ENCODE data around the gene FBXL14.
"Not testable (repeated sequence)": the region's sequence is repeated elsewhere in the genome, so short reads cannot be mapped to it uniquely, and the experiment has no call there.

Gene FBXL14

DNA sequence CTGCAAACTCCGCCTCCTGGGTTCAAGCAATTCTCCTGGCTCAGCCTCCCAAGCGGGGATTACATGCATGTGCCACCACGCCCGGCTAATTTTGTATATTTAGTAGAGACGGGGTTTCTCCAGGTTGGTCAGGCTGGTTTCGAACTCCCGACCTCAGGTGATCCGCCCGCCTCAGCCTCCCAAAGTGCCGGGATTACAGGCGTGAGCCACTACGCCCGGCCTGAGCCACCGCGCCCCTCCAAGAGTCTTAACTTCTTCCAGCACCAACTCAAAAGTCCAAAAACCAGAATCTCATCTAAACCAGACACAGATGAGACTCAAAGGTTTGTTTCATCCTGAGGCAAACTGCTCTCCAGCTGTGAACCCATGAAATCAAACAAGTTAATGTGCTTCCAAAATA, 36.3 kb downstream of the FBXL14 start:
- H3K4me1 ChIP-seq (ENCODE audit: control insufficient read depth, low read depth, low read length); H3K4me3 ChIP-seq (ENCODE audit: low read length); H3K27me3 ChIP-seq (ENCODE audit: control insufficient read depth, insufficient read depth, low read length); H3K36me3 ChIP-seq (ENCODE audit: control insufficient read depth, low read depth, low read length); H3K9ac ChIP-seq (ENCODE audit: low read length); H3K27ac ChIP-seq (ENCODE audit: low read length); H3K9me3 ChIP-seq (ENCODE audit: control insufficient read depth, low read depth, low read length): not testable (repeated sequence)

DNA sequence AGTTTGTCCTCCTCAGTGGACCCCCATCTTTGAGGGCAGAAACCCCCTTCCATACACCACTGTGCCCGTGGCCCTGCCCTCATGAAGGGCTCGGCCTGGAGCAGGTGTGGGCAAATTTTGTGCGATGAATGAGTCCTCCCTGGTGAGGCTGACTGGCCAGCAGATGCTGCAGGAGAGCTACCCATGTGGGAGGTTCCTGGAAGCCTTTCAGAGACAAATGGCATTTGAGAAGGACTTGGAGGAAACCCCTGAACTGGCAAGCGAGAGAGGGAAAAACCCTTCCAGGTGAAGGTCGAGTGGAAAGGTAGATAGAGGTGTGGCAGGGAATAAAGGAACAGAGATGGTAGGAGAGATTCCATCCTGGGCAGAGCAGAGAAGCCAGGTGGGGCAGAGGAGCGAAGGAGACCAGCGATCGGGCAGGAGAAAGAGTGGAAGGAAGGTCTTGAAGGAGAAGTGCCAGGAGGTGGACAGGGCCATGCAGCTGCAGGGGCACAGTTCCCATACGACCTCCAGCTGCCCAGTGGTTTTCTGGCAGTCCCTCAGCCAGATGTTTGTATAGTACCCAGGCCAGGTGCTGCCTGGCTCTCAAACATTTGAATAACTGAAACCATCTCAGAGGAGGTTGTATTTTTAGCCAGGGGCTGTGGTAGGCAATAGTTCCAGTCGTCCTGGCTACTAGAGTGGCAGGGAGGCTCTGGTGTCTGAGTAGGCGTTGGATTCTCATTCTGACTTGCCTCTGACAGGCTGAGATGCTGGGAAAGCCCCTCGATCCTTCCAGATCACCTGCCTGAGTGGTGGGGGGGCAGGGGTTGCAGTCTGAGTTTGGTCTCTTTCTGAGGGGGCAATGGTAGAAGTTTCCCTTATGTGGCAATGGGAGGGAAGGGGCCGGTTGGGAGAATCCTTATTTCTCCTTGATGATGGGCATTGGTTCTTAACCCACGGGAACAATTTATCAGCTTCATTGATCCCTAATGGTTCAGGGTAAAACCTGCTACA, 40.1 kb downstream of the FBXL14 start:
- no peak overlapping the region for H3K4me3 ChIP-seq (ENCODE audit: low read length)

DNA sequence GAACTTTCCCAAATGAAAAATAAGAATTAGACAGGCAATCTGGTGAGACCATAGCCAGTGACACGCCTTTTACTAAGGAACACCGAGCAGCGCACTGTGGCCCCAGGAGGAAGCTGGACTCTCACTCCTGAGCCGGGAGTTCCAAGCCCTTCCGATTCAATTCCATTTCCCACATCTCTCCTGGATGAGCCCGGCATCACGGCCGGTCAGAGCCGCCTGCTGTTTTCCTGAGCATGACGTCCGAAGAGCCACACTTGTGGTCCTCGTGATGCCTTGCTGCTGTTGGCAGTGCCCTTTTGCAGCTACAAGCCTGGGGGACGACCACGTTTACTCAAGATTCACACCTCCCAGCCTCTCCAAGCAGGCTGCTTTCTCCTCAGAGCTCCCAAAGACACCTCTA, 40.8 kb downstream of the FBXL14 start:
- H3K36me3 ChIP-seq (ENCODE audit: control insufficient read depth, low read depth, low read length) = no peaks in the 10 kb centered on the region
- no peaks in the 10 kb centered on the region for H3K27me3 ChIP-seq (ENCODE audit: control insufficient read depth, insufficient read depth, low read length)
- no peak overlapping the region for H3K9ac ChIP-seq (ENCODE audit: low read length)
- H3K27ac ChIP-seq (ENCODE audit: low read length) = no peak overlapping the region
- H3K4me3 ChIP-seq (ENCODE audit: low read length) = no peak overlapping the region
- no peaks in the 10 kb centered on the region for H3K9me3 ChIP-seq (ENCODE audit: control insufficient read depth, low read depth, low read length)
- H3K4me1 ChIP-seq (ENCODE audit: control insufficient read depth, low read depth, low read length) = no peaks in the 10 kb centered on the region

More for the DNA sequence above, 40.1 kb downstream of the FBXL14 start:
- H3K36me3 ChIP-seq (ENCODE audit: control insufficient read depth, low read depth, low read length) = no peaks in the 10 kb centered on the region
- H3K27me3 ChIP-seq (ENCODE audit: control insufficient read depth, insufficient read depth, low read length) = no peaks in the 10 kb centered on the region
- no peaks in the 10 kb centered on the region for H3K9me3 ChIP-seq (ENCODE audit: control insufficient read depth, low read depth, low read length)
- H3K27ac ChIP-seq (ENCODE audit: low read length) = no peak overlapping the region
- H3K9ac ChIP-seq (ENCODE audit: low read length) = no peak overlapping the region
- no peaks in the 10 kb centered on the region for H3K4me1 ChIP-seq (ENCODE audit: control insufficient read depth, low read depth, low read length)

DNA sequence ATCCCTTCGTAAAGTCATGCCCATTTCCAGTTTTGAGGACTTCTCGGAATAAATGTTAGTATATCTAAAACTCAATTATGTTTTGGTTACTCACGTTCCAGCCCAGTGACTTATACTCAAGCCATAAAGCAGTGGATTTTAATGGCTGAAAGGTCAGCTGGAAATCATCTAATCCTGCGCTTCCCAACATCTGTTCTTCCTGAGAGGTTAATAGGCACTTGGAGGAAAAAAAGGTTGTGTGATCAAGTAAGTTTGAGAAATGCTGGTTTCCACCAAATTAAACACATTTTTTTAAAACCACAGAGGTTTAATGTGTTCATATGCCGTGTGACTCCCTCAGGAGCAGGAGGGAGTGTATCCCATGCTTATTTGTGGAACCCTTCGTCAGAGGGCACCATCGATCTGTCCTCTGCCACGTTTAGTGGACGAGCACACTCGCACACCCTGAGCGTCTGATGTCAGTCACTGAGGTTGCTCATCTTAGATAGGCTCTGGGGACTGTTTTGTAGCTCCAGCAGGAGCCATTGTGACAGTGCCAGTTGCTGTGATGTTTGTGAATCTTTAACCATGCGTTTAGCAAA, 41.4 kb downstream of the FBXL14 start:
- Histone ChIP-seq H3K4me1 (ENCODE audit: control insufficient read depth, low read depth, low read length) (no peaks in the 10 kb centered on the region), H3K9ac (ENCODE audit: low read length) (no peak overlapping the region), H3K4me3 (ENCODE audit: low read length) (no peak overlapping the region), H3K27ac (ENCODE audit: low read length) (no peak overlapping the region), H3K9me3 (ENCODE audit: control insufficient read depth, low read depth, low read length) (no peaks in the 10 kb centered on the region), H3K27me3 (ENCODE audit: control insufficient read depth, insufficient read depth, low read length) (no peaks in the 10 kb centered on the region), H3K36me3 (ENCODE audit: control insufficient read depth, low read depth, low read length) (no peaks in the 10 kb centered on the region)

DNA sequence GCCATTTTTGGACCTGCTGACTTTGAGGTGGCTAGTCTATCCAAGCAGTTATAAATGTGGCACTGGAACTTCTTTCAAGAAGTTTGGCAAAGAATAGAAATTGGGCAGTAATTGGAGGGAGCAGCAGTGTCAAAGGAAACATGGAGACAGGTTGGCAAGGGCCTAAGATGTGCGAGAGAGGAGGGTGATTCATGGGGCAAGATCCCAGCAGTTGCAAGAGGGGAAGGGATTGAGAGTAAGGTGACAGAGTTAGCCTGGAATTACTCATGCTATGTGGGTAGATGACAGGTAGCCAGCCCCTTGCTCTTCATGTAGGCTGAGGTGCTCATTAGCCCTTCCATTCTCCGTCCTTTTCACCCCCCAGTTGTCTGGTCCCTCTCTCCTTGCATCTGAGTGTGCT, 42.2 kb downstream of the FBXL14 start:
- Histone ChIP-seq H3K4me1 (ENCODE audit: control insufficient read depth, low read depth, low read length) (peaks cover 2% of the 10 kb centered on the region), H3K27ac (ENCODE audit: low read length) (no peak overlapping the region), H3K4me3 (ENCODE audit: low read length) (no peak overlapping the region)

DNA sequence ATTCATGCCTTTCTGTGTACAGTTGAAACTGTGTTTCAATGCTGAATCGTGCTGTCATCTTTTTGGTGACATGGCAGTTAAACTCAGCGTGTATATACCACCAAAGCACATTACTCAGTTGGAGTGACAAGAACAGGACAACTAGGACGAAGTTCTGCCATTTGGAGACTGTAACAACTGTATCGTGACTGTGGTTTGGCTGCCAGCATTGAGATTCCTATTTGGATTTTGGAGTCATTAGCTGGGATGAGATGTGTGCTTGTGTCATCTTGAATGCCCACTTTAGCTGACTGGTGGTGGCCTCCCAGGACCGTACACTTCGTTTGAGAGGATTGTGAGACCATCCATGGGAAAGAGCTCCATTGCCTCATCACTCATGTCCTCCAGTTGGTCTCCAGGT, 42.9 kb downstream of the FBXL14 start:
- Histone ChIP-seq H3K4me1 (ENCODE audit: control insufficient read depth, low read depth, low read length) (peaks cover 3% of the 10 kb centered on the region), H3K27me3 (ENCODE audit: control insufficient read depth, insufficient read depth, low read length) (peaks cover 7% of the 10 kb centered on the region), H3K9me3 (ENCODE audit: control insufficient read depth, low read depth, low read length) (no peaks in the 10 kb centered on the region), H3K4me3 (ENCODE audit: low read length) (no peak overlapping the region), H3K27ac (ENCODE audit: low read length) (no peak overlapping the region), H3K9ac (ENCODE audit: low read length) (no peak overlapping the region), H3K36me3 (ENCODE audit: control insufficient read depth, low read depth, low read length) (no peaks in the 10 kb centered on the region)

More for the DNA sequence above, 42.2 kb downstream of the FBXL14 start:
- H3K27me3 ChIP-seq (ENCODE audit: control insufficient read depth, insufficient read depth, low read length) = peaks cover 5% of the 10 kb centered on the region
- no peak overlapping the region for H3K9ac ChIP-seq (ENCODE audit: low read length)
- H3K36me3 ChIP-seq (ENCODE audit: control insufficient read depth, low read depth, low read length) = no peaks in the 10 kb centered on the region
- H3K9me3 ChIP-seq (ENCODE audit: control insufficient read depth, low read depth, low read length) = no peaks in the 10 kb centered on the region

DNA sequence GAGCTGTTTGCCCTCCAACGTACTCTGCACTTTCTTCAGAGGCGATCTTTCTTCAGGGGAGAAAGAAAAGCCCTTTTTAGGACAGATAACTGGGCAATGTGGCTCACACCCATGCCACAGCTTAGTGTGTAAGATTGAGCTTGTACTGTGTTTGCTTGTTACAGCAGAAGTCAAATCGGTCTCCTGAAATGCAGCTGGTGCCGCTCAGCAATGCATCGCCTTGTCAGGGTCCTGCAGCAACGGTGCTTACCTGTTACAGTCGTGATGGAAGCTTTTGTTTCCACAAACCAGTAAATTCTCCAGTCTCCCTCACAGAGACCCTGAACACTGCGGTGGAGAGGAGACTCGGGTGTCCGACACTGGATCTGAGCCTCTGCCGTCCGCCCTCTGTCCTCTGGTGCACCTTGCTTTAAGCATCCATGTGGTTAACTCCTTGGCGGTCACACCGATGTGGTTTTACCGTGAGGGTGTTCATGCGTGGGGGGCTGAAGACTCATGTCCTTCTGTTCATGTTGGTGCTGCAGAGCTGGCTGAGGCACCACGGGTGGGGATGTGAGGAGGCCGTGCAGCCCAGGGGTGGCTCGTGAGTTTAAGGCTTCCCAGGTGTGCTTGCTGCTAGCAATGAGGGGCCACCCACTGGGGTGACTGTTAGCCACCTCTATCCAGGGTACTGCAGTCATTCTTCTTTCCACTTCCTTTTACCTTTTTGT, 47.3 kb downstream of the FBXL14 start:
- no peak overlapping the region for H3K9ac ChIP-seq (ENCODE audit: low read length)
- H3K27ac ChIP-seq (ENCODE audit: low read length) = no peak overlapping the region

DNA sequence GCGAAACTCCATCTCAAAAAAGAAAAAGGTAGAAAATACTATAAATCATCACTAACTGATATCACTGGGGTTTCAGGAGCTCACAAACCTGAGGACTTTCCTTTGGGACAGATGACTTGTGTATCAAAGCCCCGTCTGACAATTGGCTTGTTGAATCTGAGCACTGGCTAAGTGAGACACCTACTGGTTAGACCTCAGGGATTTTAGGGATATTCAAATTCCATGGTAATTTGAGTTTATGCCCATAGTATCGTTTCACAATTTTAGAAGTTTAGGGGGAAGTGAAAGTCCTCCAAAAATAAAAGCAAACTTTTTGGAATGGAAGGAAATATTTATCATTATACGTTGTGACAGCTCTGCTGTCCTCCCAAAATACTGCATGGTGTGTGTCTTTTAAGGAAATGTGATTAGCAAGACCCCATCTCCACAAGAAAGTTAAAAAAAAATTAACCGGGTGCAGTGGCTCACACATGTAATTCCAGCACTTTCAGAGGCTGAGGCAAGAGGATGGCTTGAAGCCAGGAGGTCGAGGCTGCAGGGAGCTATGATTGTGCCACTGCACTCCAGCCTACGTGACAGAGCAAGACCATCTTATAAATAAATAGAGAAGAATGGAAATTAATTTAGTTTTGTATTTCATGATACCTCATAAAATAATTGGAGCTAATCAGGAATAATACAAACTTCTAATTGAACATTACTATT, 49.2 kb downstream of the FBXL14 start:
- peaks cover 3% of the 10 kb centered on the region for H3K4me1 ChIP-seq (ENCODE audit: control insufficient read depth, low read depth, low read length)
- H3K27ac ChIP-seq (ENCODE audit: low read length) = no peak overlapping the region
- no peak overlapping the region for H3K4me3 ChIP-seq (ENCODE audit: low read length)
- H3K36me3 ChIP-seq (ENCODE audit: control insufficient read depth, low read depth, low read length) = no peaks in the 10 kb centered on the region
- H3K9ac ChIP-seq (ENCODE audit: low read length) = no peak overlapping the region
- H3K27me3 ChIP-seq (ENCODE audit: control insufficient read depth, insufficient read depth, low read length) = peaks cover 7% of the 10 kb centered on the region
- H3K9me3 ChIP-seq (ENCODE audit: control insufficient read depth, low read depth, low read length) = no peaks in the 10 kb centered on the region

More for the DNA sequence above, 47.3 kb downstream of the FBXL14 start:
- no peaks in the 10 kb centered on the region for H3K9me3 ChIP-seq (ENCODE audit: control insufficient read depth, low read depth, low read length)
- peaks cover 3% of the 10 kb centered on the region for H3K4me1 ChIP-seq (ENCODE audit: control insufficient read depth, low read depth, low read length)
- no peak overlapping the region for H3K4me3 ChIP-seq (ENCODE audit: low read length)
- H3K27me3 ChIP-seq (ENCODE audit: control insufficient read depth, insufficient read depth, low read length) = peaks cover 7% of the 10 kb centered on the region
- no peaks in the 10 kb centered on the region for H3K36me3 ChIP-seq (ENCODE audit: control insufficient read depth, low read depth, low read length)

DNA sequence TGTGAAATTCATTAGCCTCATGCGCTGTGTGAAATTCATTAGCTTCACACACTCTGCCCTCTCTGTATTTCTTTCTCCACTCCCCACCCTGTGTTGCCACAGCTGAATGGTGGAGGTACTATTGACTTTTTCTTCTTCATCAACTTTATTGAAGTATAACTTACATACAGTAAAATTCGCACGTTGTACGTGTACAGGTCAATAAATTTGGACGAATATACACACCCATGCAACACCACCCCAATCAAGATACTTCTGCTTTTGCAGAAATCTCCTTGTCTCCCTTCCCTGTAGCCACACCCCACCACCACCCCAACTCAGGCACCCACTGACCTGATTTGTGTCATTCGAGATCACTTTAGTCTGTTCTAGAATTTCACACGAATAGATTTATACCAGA, 51.8 kb downstream of the FBXL14 start:
- Histone ChIP-seq H3K9ac (ENCODE audit: low read length) (no peak overlapping the region), H3K4me1 (ENCODE audit: control insufficient read depth, low read depth, low read length) (peaks cover 3% of the 10 kb centered on the region), H3K27me3 (ENCODE audit: control insufficient read depth, insufficient read depth, low read length) (peaks cover 18% of the 10 kb centered on the region), H3K4me3 (ENCODE audit: low read length) (no peak overlapping the region), H3K9me3 (ENCODE audit: control insufficient read depth, low read depth, low read length) (no peaks in the 10 kb centered on the region), H3K36me3 (ENCODE audit: control insufficient read depth, low read depth, low read length) (no peaks in the 10 kb centered on the region), H3K27ac (ENCODE audit: low read length) (no peak overlapping the region)

DNA sequence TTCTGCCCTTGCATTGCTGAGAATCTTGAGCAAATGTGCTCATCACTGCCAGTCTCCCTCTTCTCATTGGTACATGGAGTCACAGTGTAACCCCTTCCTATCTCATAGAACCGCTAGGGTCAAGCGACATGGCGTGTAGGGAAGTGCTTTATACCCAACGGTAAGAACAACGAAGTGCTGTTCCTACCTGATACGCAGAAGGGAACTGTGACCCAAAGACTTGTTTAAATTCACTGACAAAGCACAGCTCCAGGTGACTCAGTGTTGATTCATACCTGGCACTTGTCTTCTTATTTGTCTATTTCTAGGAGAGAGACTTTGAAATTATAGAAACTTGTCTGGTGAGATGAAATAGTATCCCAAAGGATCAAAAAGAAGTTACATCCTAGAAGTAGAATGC, 53.7 kb downstream of the FBXL14 start:
- H3K27me3 ChIP-seq (ENCODE audit: control insufficient read depth, insufficient read depth, low read length) = peaks cover 12% of the 10 kb centered on the region
- no peak overlapping the region for H3K9ac ChIP-seq (ENCODE audit: low read length)
- no peaks in the 10 kb centered on the region for H3K36me3 ChIP-seq (ENCODE audit: control insufficient read depth, low read depth, low read length)

DNA sequence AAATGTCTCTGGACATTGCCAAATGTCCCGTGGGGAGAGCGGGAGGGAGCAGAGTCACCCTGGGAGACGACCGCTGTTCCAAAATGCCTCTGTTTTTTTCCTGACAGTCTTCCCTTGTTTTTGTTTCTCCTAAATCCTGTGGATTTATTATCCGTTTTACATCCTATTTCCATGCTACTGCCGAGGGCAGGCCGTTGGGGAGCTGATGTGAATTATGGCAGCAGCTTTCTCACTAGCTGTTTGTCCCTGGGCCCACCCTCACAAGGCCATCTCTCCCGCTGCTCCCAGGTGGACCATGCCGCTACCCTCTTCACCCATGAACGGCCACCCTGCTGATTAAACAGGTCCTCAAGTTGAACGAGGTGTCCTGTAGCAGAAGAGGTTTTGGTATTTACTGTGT, 55.2 kb downstream of the FBXL14 start:
- no peaks in the 10 kb centered on the region for H3K4me1 ChIP-seq (ENCODE audit: control insufficient read depth, low read depth, low read length)

More for the DNA sequence above, 53.7 kb downstream of the FBXL14 start:
- Histone ChIP-seq H3K27ac (ENCODE audit: low read length) (no peak overlapping the region), H3K4me3 (ENCODE audit: low read length) (no peak overlapping the region), H3K9me3 (ENCODE audit: control insufficient read depth, low read depth, low read length) (no peaks in the 10 kb centered on the region), H3K4me1 (ENCODE audit: control insufficient read depth, low read depth, low read length) (no peaks in the 10 kb centered on the region)

More for the DNA sequence above, 55.2 kb downstream of the FBXL14 start:
- Histone ChIP-seq H3K27me3 (ENCODE audit: control insufficient read depth, insufficient read depth, low read length) (peaks cover 18% of the 10 kb centered on the region), H3K4me3 (ENCODE audit: low read length) (no peak overlapping the region), H3K27ac (ENCODE audit: low read length) (no peak overlapping the region), H3K9me3 (ENCODE audit: control insufficient read depth, low read depth, low read length) (no peaks in the 10 kb centered on the region), H3K9ac (ENCODE audit: low read length) (no peak overlapping the region), H3K36me3 (ENCODE audit: control insufficient read depth, low read depth, low read length) (no peaks in the 10 kb centered on the region)

Data from iPS-18a (cell line).